AG10803 (cell line): Measurements from ENCODE around the gene RARA.
A peak's percentile ranks its signal among the peaks of the same experiment; 100 is the strongest.

ENCODE experiments used
- DNase-seq: peaks from one replicate; pipeline ENCODE4 v3.0.0; 2010; ENCODE audit warnings: low read depth
- H3K4me3 ChIP-seq: 2 replicates; pipeline ENCODE4 v1.5.1; 2011; ENCODE audit warnings: mild to moderate bottlenecking, low read length, control low read depth
- CTCF ChIP-seq: conservative IDR thresholded peaks from 2 replicates; pipeline ENCODE4 v1.5.1; 2011; ENCODE audit warnings: mild to moderate bottlenecking, low read length, control low read depth, inconsistent platforms

Gene RARA

GRCh38 chr17:40358323-40359038 is 49.5 kb downstream of the RARA start:
- peak overlapping the region; percentile 29; the same call in 1 of the 2 replicates for H3K4me3 ChIP-seq
- TF ChIP-seq CTCF, result peak; percentile 91
- peak; percentile 80 for DNase-seq

- no peak for TF ChIP-seq CTCF
These were observed 51.1 kb downstream of the RARA start for GRCh38 chr17:40360091-40360490.

GRCh38 chr17:40361063-40361924 is 52.3 kb downstream of the RARA start:
- H3K4me3 ChIP-seq, result no peak overlapping the region
- no peak for TF ChIP-seq CTCF

More at GRCh38 chr17:40360091-40360490, 51.1 kb downstream of the RARA start:
- DNase-seq, result no peak
- no peak overlapping the region for H3K4me3 ChIP-seq

GRCh38 chr17:40361925-40362695 is 53.1 kb downstream of the RARA start:
- H3K4me3 ChIP-seq, result peak overlapping the region; percentile 44
- no peak for DNase-seq
- no peak for TF ChIP-seq CTCF

More at GRCh38 chr17:40361063-40361924, 52.3 kb downstream of the RARA start:
- DNase-seq, result no peak

- DNase-seq, result peak; percentile 73
- TF ChIP-seq CTCF, result peak; percentile 58
- H3K4me3 ChIP-seq, result peak overlapping the region; percentile 63
These were observed 53.7 kb downstream of the RARA start for GRCh38 chr17:40362696-40363110.

- peak; percentile 34 for DNase-seq
- H3K4me3 ChIP-seq, result peak overlapping the region; percentile 63
- TF ChIP-seq CTCF, result no peak
These were observed 54.3 kb downstream of the RARA start for GRCh38 chr17:40363111-40363827.
